Measurements from ENCODE around the gene GRIA4.

Gene GRIA4

DNA sequence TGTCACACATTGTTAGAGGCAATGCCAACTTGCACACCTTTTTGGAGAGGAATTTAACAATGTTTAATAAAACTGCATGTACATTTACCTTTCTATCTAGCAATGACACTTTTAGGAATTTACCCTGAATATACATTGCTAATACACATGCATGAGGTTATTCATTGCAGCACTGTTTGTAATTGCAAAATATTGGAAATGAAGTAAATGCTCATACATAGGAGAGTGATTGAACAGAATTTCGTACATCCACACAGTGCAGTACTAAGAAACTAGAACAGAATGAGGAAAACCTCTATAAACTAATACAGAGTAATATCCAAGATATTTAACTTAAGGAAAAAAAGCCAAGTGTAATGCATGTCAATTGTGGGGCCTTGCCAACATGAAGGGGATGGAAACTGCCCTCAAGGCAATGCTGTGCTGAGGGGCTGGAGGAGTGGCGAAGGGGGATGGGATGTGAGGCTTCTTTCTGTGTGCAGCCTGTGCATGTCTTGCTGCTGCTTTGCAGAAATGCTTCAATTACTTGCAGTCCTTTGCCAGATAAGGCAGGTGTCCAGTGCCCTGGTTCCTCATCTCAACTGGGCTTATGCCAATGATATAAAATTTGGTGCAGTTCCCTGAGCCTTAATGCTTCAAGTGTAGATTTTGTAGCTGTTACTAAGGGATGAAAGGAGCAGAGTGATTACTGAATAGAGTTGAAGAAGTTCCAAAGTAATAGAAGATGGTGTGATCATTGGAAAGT is 96.1 kb downstream of the GRIA4 start:
- H3K4me3 ChIP-seq (ENCODE audit: insufficient read depth in 1 of 2, low read depth in 1 of 2, low read length in 2 of 2), result no peak overlapping the region
- no peak overlapping the region for H3K4me2 ChIP-seq (ENCODE audit: low read length, poor library complexity, severe bottlenecking)
- H3K27me3 ChIP-seq (ENCODE audit: control insufficient read depth in 1 of 2, insufficient read depth in 1 of 2, low read length in 2 of 2), result no peaks in the 10 kb centered on the region
- no peaks in the 10 kb centered on the region for H3K9me3 ChIP-seq (ENCODE audit: control insufficient read depth, low read length)
- no peak for DNase-seq
- H3K9ac ChIP-seq (ENCODE audit: low read length), result no peak overlapping the region
- H4K91ac ChIP-seq (ENCODE audit: low read length), result no peak overlapping the region
- no peaks in the 10 kb centered on the region for H3K4me1 ChIP-seq (ENCODE audit: control insufficient read depth, insufficient read depth, low read depth, low read length)
- peak overlapping the region in 1 of 2 experiments; percentile 23 for H3K14ac ChIP-seq (ENCODE audit: low read length in 2 of 2)
- 98% methylated on average over 1 of the region's 2 CpGs for WGBS
- no peak overlapping the region for H4K8ac ChIP-seq (ENCODE audit: low read length)
- no peak overlapping the region for H3K23ac ChIP-seq (ENCODE audit: low read length in 2 of 2)
- no peaks in the 10 kb centered on the region for H3K36me3 ChIP-seq (ENCODE audit: control insufficient read depth in 1 of 2, insufficient read depth in 2 of 2, low read depth in 1 of 2, low read length in 2 of 2)
- no peak overlapping the region for H3K18ac ChIP-seq (ENCODE audit: low read depth in 1 of 2, low read length in 2 of 2)
- no peak overlapping the region for H2BK15ac ChIP-seq (ENCODE audit: low read depth, poor library complexity, severe bottlenecking)
- H2AFZ ChIP-seq (ENCODE audit: low read depth, low read length), result no peak overlapping the region
- no peak overlapping the region for H2AK5ac ChIP-seq (ENCODE audit: low read length, severe bottlenecking)
- H2BK120ac ChIP-seq (ENCODE audit: low read depth, low read length), result no peak overlapping the region
- no peak overlapping the region for H3K4ac ChIP-seq (ENCODE audit: low read depth in 1 of 2, low read length in 2 of 2)
- no peak overlapping the region for H2BK5ac ChIP-seq (ENCODE audit: low read depth, low read length, poor library complexity, severe bottlenecking)
- no peak overlapping the region for H2BK12ac ChIP-seq (ENCODE audit: low read length in 2 of 2)
- H3K79me1 ChIP-seq (replicated peaks; ENCODE audit: low read length, poor library complexity, severe bottlenecking), result no peaks in the 10 kb centered on the region
- H3K27ac ChIP-seq (ENCODE audit: low read length, poor library complexity, severe bottlenecking), result no peak overlapping the region

DNA sequence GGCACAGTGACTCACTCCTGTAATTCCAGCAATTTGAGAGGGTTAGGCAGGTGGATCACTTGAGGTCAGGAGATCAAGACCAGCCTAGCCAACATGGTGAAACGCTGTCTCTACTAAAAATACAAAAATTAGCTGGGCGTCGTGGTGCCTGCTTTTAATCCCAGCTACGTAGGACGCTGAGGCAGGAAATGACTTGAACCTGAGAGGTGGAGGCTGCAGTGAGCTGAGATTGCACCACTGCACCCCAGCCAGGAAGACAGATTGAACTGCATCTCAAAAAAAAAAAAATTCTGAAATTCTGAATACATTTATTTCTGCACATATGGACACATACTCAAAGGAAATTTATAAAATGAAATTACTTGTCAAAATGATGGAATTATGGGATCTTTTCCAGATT is 103.2 kb downstream of the GRIA4 start:
- H3K4me1 ChIP-seq (ENCODE audit: control insufficient read depth, insufficient read depth, low read depth, low read length), result no peaks in the 10 kb centered on the region
- no peak overlapping the region for H2BK15ac ChIP-seq (ENCODE audit: low read depth, poor library complexity, severe bottlenecking)
- no peak overlapping the region for H2BK120ac ChIP-seq (ENCODE audit: low read depth, low read length)
- no peak overlapping the region for H3K23ac ChIP-seq (ENCODE audit: low read length in 2 of 2)
- H3K9ac ChIP-seq (ENCODE audit: low read length), result no peak overlapping the region
- no peak overlapping the region for H3K4me2 ChIP-seq (ENCODE audit: low read length, poor library complexity, severe bottlenecking)
- no peak overlapping the region for H2AFZ ChIP-seq (ENCODE audit: low read depth, low read length)
- no peak overlapping the region for H3K18ac ChIP-seq (ENCODE audit: low read depth in 1 of 2, low read length in 2 of 2)
- H3K79me1 ChIP-seq (replicated peaks; ENCODE audit: low read length, poor library complexity, severe bottlenecking), result no peaks in the 10 kb centered on the region
- peaks cover 2% of the 10 kb centered on the region for H3K9me3 ChIP-seq (ENCODE audit: control insufficient read depth, low read length)
- H4K8ac ChIP-seq (ENCODE audit: low read length), result no peak overlapping the region
- 82% methylated on average over 5 of the region's 5 CpGs for WGBS
- no peak overlapping the region for H3K27ac ChIP-seq (ENCODE audit: low read length, poor library complexity, severe bottlenecking)
- no peak overlapping the region for H3K4ac ChIP-seq (ENCODE audit: low read depth in 1 of 2, low read length in 2 of 2)
- H3K36me3 ChIP-seq (ENCODE audit: control insufficient read depth in 1 of 2, insufficient read depth in 2 of 2, low read depth in 1 of 2, low read length in 2 of 2), result no peaks in the 10 kb centered on the region
- H3K14ac ChIP-seq (ENCODE audit: low read length in 2 of 2), result no peak overlapping the region
- no peak overlapping the region for H2AK5ac ChIP-seq (ENCODE audit: low read length, severe bottlenecking)
- H4K91ac ChIP-seq (ENCODE audit: low read length), result no peak overlapping the region
- DNase-seq, result no peak
- no peak overlapping the region for H3K4me3 ChIP-seq (ENCODE audit: insufficient read depth in 1 of 2, low read depth in 1 of 2, low read length in 2 of 2)
- H3K27me3 ChIP-seq (ENCODE audit: control insufficient read depth in 1 of 2, insufficient read depth in 1 of 2, low read length in 2 of 2), result no peaks in the 10 kb centered on the region
- H2BK5ac ChIP-seq (ENCODE audit: low read depth, low read length, poor library complexity, severe bottlenecking), result no peak overlapping the region
- H2BK12ac ChIP-seq (ENCODE audit: low read length in 2 of 2), result no peak overlapping the region

DNA sequence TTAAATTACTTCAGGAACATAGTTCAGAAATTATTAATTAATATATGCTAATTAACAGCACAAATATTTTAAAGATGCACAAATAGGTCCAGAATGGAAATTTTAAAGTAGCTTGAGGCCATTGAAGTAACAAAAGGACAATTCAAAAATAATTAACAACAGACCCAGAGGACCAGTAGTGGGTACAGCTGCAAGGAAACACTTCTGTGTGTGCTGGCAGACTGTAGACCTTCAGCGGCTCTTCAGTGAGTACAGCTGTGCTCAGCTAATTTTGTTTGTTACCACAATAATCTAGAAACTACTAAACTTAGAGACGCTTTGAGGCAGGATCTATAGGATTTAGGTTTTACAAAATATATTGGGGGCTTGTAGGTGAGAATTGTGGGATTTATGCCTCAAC is 103.8 kb downstream of the GRIA4 start:
- Histone ChIP-seq H4K91ac (ENCODE audit: low read length) (no peak overlapping the region), H2BK5ac (ENCODE audit: low read depth, low read length, poor library complexity, severe bottlenecking) (no peak overlapping the region), H2BK12ac (ENCODE audit: low read length in 2 of 2) (no peak overlapping the region), H3K9me3 (ENCODE audit: control insufficient read depth, low read length) (peaks cover 8% of the 10 kb centered on the region), H2BK120ac (ENCODE audit: low read depth, low read length) (no peak overlapping the region), H2AFZ (ENCODE audit: low read depth, low read length) (no peak overlapping the region), H3K18ac (ENCODE audit: low read depth in 1 of 2, low read length in 2 of 2) (no peak overlapping the region), H2AK5ac (ENCODE audit: low read length, severe bottlenecking) (no peak overlapping the region), H3K27ac (ENCODE audit: low read length, poor library complexity, severe bottlenecking) (no peak overlapping the region), H3K9ac (ENCODE audit: low read length) (no peak overlapping the region), H3K27me3 (ENCODE audit: control insufficient read depth in 1 of 2, insufficient read depth in 1 of 2, low read length in 2 of 2) (no peaks in the 10 kb centered on the region), H3K79me1 (replicated peaks; ENCODE audit: low read length, poor library complexity, severe bottlenecking) (no peaks in the 10 kb centered on the region), H3K4me2 (ENCODE audit: low read length, poor library complexity, severe bottlenecking) (no peak overlapping the region), H4K8ac (ENCODE audit: low read length) (no peak overlapping the region), H3K23ac (ENCODE audit: low read length in 2 of 2) (no peak overlapping the region), H3K36me3 (ENCODE audit: control insufficient read depth in 1 of 2, insufficient read depth in 2 of 2, low read depth in 1 of 2, low read length in 2 of 2) (no peaks in the 10 kb centered on the region), H3K4ac (ENCODE audit: low read depth in 1 of 2, low read length in 2 of 2) (no peak overlapping the region), H3K4me1 (ENCODE audit: control insufficient read depth, insufficient read depth, low read depth, low read length) (no peaks in the 10 kb centered on the region), H2BK15ac (ENCODE audit: low read depth, poor library complexity, severe bottlenecking) (no peak overlapping the region), H3K14ac (ENCODE audit: low read length in 2 of 2) (no peak overlapping the region), H3K4me3 (ENCODE audit: insufficient read depth in 1 of 2, low read depth in 1 of 2, low read length in 2 of 2) (no peak overlapping the region)
- no CpG with 5 or more reads among the region's 2 CpGs for WGBS
- DNase-seq, result no peak

DNA sequence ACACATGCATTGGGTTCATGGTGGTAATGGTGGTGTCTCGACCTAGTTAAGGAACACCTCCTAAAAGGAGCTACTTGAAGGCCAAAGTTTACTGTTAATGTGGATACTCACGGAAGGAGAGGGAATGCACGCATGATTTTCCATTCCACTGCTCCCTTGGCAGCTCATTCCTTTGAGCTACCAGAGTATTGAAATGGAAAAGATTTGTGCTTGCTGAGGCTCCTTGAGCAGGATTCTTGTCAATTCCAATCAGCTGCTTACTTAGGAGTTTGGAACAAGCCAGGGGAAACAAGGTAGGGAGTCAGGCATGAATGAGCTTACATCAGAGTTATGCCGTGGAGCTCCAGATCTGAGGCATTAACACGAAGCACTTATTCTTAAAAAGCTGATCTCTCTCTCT is 108.8 kb downstream of the GRIA4 start:
- Histone ChIP-seq H3K4me3 (ENCODE audit: insufficient read depth in 1 of 2, low read depth in 1 of 2, low read length in 2 of 2) (no peak overlapping the region), H3K9ac (ENCODE audit: low read length) (no peak overlapping the region), H3K27ac (ENCODE audit: low read length, poor library complexity, severe bottlenecking) (peak overlapping the region; percentile 97), H3K14ac (ENCODE audit: low read length in 2 of 2) (no peak overlapping the region), H3K9me3 (ENCODE audit: control insufficient read depth, low read length) (peaks cover 10% of the 10 kb centered on the region), H3K4me1 (ENCODE audit: control insufficient read depth, insufficient read depth, low read depth, low read length) (peaks cover 2% of the 10 kb centered on the region), H3K23ac (ENCODE audit: low read length in 2 of 2) (no peak overlapping the region), H4K91ac (ENCODE audit: low read length) (no peak overlapping the region), H3K4ac (ENCODE audit: low read depth in 1 of 2, low read length in 2 of 2) (no peak overlapping the region), H2AFZ (ENCODE audit: low read depth, low read length) (no peak overlapping the region), H3K18ac (ENCODE audit: low read depth in 1 of 2, low read length in 2 of 2) (peak overlapping the region in 1 of 2 experiments; percentile 46), H3K36me3 (ENCODE audit: control insufficient read depth in 1 of 2, insufficient read depth in 2 of 2, low read depth in 1 of 2, low read length in 2 of 2) (no peaks in the 10 kb centered on the region), H3K27me3 (ENCODE audit: control insufficient read depth in 1 of 2, insufficient read depth in 1 of 2, low read length in 2 of 2) (no peaks in the 10 kb centered on the region), H4K8ac (ENCODE audit: low read length) (no peak overlapping the region), H2AK5ac (ENCODE audit: low read length, severe bottlenecking) (no peak overlapping the region), H2BK120ac (ENCODE audit: low read depth, low read length) (no peak overlapping the region), H3K4me2 (ENCODE audit: low read length, poor library complexity, severe bottlenecking) (no peak overlapping the region), H3K79me1 (replicated peaks; ENCODE audit: low read length, poor library complexity, severe bottlenecking) (no peaks in the 10 kb centered on the region), H2BK12ac (ENCODE audit: low read length in 2 of 2) (peak overlapping the region in 1 of 2 experiments; percentile 29), H2BK5ac (ENCODE audit: low read depth, low read length, poor library complexity, severe bottlenecking) (no peak overlapping the region), H2BK15ac (ENCODE audit: low read depth, poor library complexity, severe bottlenecking) (no peak overlapping the region)
- WGBS, result 90% methylated on average over 3 of the region's 5 CpGs
- DNase-seq, result peak; percentile 21
